Thyroid gland (tissue), 4 donors: Measurements from ENCODE around the gene RNF113B. TPM values are rescaled to one million over a fixed set of nuclear protein-coding genes. Genes with fewer than 3 reads are reported as not detected.

Experiments used
- DNase-seq, 2 donors: peaks; one replicate each; pipeline ENCODE4 v3.0.0-alpha.2; 2019
- H3K27ac ChIP-seq, 3 donors: fragments of 200-600 bp; sonication (generic); 1 replicate in 2 of 3; 2 replicates in 1 of 3; pipeline ENCODE4 v1.5.1; 2016 to 2019; ENCODE audit warnings: mild to moderate bottlenecking in 1 of 3, moderate library complexity in 1 of 3
- H3K27me3 ChIP-seq: fragments of 200-600 bp; sonication (generic); one replicate; pipeline ENCODE4 v1.5.1; 2019
- H3K36me3 ChIP-seq, 2 donors: fragments of 200-600 bp; sonication (generic); one replicate each; pipeline ENCODE4 v1.5.1; 2016 to 2019
- H3K4me1 ChIP-seq, 2 donors: fragments of 200-600 bp; sonication (generic); one replicate each; pipeline ENCODE4 v1.5.1; 2017 to 2019
- H3K4me3 ChIP-seq, 3 donors: fragments of 200-600 bp; sonication (generic); replicated peaks in 1 of 3; 1 replicate in 2 of 3; 2 replicates in 1 of 3; pipeline ENCODE4 v1.5.1; 2016; ENCODE audit warnings: mild to moderate bottlenecking in 1 of 3
- H3K9me3 ChIP-seq: fragments of 200-600 bp; sonication (generic); one replicate; pipeline ENCODE4 v1.5.1; 2017
- POLR2A ChIP-seq, 2 donors: fragments of 450-650 bp; IDR thresholded peaks; one replicate each; pipeline ENCODE4 v1.6.1; 2017; ENCODE audit warnings: antibody characterized with exemption in 2 of 2, mild to moderate bottlenecking in 2 of 2, moderate library complexity in 1 of 2
- WGBS, 2 donors: methylation state at CpG; one replicate each; pipeline ENCODE4 v1.1.5; 2017; 5-methylcytosine and 5-hydroxymethylcytosine counted together
- intact Hi-C: fragments of 100-400 bp; cut with DNase I; formaldehyde crosslinking; loops from one replicate; pipeline ENCODE4 v1.15.1; 2023
- total RNA-seq, 4 donors: library from RNA; depleted of rRNA; stranded (reverse); fragments of >200 nt; gene quantifications; one replicate each; pipeline ENCODE4 v1.2.3, GENCODE V29; 2016
- TF ChIP-seq, protein P1 (sequence below), 6 experiments: fragments of 200-600 bp in 3 of 6; fragments of 450-650 bp in 3 of 6; sonication (generic) in 3 of 6; IDR thresholded peaks; one replicate each; pipeline ENCODE4 v1.5.1; 2016 to 2019; ENCODE audit warnings: antibody characterized with exemption in 6 of 6, mild to moderate bottlenecking in 2 of 6, inconsistent platforms in 1 of 6, moderate library complexity in 1 of 6

Gene RNF113B
- not detected for total RNA-seq

- intact Hi-C loops, result no loop called here
- TF ChIP-seq POLR2A (IDR thresholded peaks at IDR 0.05), result no peak
- TF ChIP-seq, protein P1, sequence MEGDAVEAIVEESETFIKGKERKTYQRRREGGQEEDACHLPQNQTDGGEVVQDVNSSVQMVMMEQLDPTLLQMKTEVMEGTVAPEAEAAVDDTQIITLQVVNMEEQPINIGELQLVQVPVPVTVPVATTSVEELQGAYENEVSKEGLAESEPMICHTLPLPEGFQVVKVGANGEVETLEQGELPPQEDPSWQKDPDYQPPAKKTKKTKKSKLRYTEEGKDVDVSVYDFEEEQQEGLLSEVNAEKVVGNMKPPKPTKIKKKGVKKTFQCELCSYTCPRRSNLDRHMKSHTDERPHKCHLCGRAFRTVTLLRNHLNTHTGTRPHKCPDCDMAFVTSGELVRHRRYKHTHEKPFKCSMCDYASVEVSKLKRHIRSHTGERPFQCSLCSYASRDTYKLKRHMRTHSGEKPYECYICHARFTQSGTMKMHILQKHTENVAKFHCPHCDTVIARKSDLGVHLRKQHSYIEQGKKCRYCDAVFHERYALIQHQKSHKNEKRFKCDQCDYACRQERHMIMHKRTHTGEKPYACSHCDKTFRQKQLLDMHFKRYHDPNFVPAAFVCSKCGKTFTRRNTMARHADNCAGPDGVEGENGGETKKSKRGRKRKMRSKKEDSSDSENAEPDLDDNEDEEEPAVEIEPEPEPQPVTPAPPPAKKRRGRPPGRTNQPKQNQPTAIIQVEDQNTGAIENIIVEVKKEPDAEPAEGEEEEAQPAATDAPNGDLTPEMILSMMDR (IDR thresholded peaks at IDR 0.05), result no peak
- WGBS, 2 donors, result 95% methylated on average over 58 of the region's 58 CpGs
- no peak within 1 kb of the TSS for H3K4me3 ChIP-seq
- no peak for DNase-seq
- H3K36me3 ChIP-seq, result no peaks in the 10 kb centered on the region
- H3K9me3 ChIP-seq, result no peaks in the 10 kb centered on the region
- peak within 1 kb of the TSS; percentile 88 to 98 (median 94) for H3K27ac ChIP-seq
- H3K27me3 ChIP-seq, result no peaks in the 10 kb centered on the region
- peaks cover 42 to 54% of the 10 kb centered on the region in 2 donors for H3K4me1 ChIP-seq
These were observed at the start of gene RNF113B for GRCh38 chr13:98176777-98177608. RNF113B (minus strand) TSS chr13:98177269; CDS start chr13:98177236, 33 bp downstream.

- peaks cover 37 to 43% of the 10 kb centered on the region in 2 donors for H3K4me1 ChIP-seq
- no peak overlapping the region for H3K27ac ChIP-seq
- no peak overlapping the region for H3K4me3 ChIP-seq
- H3K36me3 ChIP-seq, result no peaks in the 10 kb centered on the region
- no peaks in the 10 kb centered on the region for H3K9me3 ChIP-seq
- 73 to 86% methylated on average over 5 of the region's 5 CpGs for WGBS, 2 donors
- intact Hi-C loops, result loop anchor here (10.0 kb wide), 1 partner anchor 72 kb away; no protein-coding TSS in a partner anchor
- DNase-seq, result no peak
- TF ChIP-seq POLR2A (IDR thresholded peaks at IDR 0.05), result no peak
- TF ChIP-seq, protein P1 (IDR thresholded peaks at IDR 0.05), result no peak
- H3K27me3 ChIP-seq, result no peaks in the 10 kb centered on the region
These were observed 49.4 kb upstream of the RNF113B start for GRCh38 chr13:98226496-98226895.

GRCh38 chr13:98225036-98225940 is 48.2 kb upstream of the RNF113B start:
- intact Hi-C loops, result loop anchor here (10.0 kb wide), 1 partner anchor 70 kb away; no protein-coding TSS in a partner anchor
- Histone ChIP-seq H3K36me3 (no peaks in the 10 kb centered on the region), H3K27me3 (no peaks in the 10 kb centered on the region), H3K4me3 (no peak overlapping the region), H3K27ac (peak overlapping the region; percentile 80 to 95 (median 93)), H3K4me1 (peaks cover 48 to 55% of the 10 kb centered on the region in 2 donors), H3K9me3 (no peaks in the 10 kb centered on the region)
- 61 to 65% methylated on average over 20 of the region's 20 CpGs for WGBS, 2 donors
- DNase-seq, result peak; percentile 76 to 78
- TF ChIP-seq, protein P1 (IDR thresholded peaks at IDR 0.05), result no peak
- no peak for TF ChIP-seq POLR2A (IDR thresholded peaks at IDR 0.05)

GRCh38 chr13:98224557-98224956 is 47.5 kb upstream of the RNF113B start:
- H3K27ac ChIP-seq, result peak overlapping the region; percentile 80 to 95 (median 93)
- H3K4me1 ChIP-seq, result peaks cover 53 to 63% of the 10 kb centered on the region in 2 donors
- no peak for DNase-seq
- no peaks in the 10 kb centered on the region for H3K27me3 ChIP-seq
- no peak for TF ChIP-seq POLR2A (IDR thresholded peaks at IDR 0.05)
- TF ChIP-seq, protein P1 (IDR thresholded peaks at IDR 0.05), result no peak
- intact Hi-C loops, result loop anchor here (10.0 kb wide), 1 partner anchor 70 kb away; no protein-coding TSS in a partner anchor
- 87 to 92% methylated on average over 5 of the region's 5 CpGs for WGBS, 2 donors
- no peak overlapping the region for H3K4me3 ChIP-seq
- H3K9me3 ChIP-seq, result no peaks in the 10 kb centered on the region
- no peaks in the 10 kb centered on the region for H3K36me3 ChIP-seq
